OCI-LY3 (cell line): ENCODE measurements around the gene SGCA.

Experiments
- CTCF ChIP-seq: fragments of 200-600, 300-600 bp; sonication (generic); IDR thresholded peaks from 2 replicates; pipeline ENCODE4 v1.5.1; 2014; ENCODE audit warnings: antibody characterized with exemption, low read length, low read depth
- EZH2phosphoT487 ChIP-seq: fragments of 200-600 bp; shearing (Covaris generic); IDR thresholded peaks from 2 replicates; pipeline ENCODE4 v1.6.1; 2018; ENCODE audit warnings: antibody characterized with exemption, mixed run types, low read depth

- TF ChIP-seq CTCF (no peak), EZH2phosphoT487 (no peak)
Observed at GRCh38 chr17:50188921-50189549, 23.2 kb downstream of the SGCA start.
